Muscle layer of colon (tissue), 2 donors: ENCODE results near the gene PCP2.

Experiments
- H3K27ac ChIP-seq: one replicate; pipeline ENCODE4 v1.7.0; 2013; ENCODE audit warnings: low read depth, mild to moderate bottlenecking, low read length, moderate library complexity
- H3K27me3 ChIP-seq, 2 donors: one replicate each; pipeline ENCODE4 v1.7.0; 2013; ENCODE audit warnings: low read length in 2 of 2, mild to moderate bottlenecking in 2 of 2; ENCODE audit not compliant: insufficient read depth in 2 of 2, control insufficient read depth in 1 of 2
- H3K36me3 ChIP-seq: one replicate; pipeline ENCODE4 v1.7.0; 2013; ENCODE audit warnings: mild to moderate bottlenecking, low read length; ENCODE audit not compliant: insufficient read depth
- H3K4me1 ChIP-seq: one replicate; pipeline ENCODE4 v1.7.0; 2013; ENCODE audit warnings: mild to moderate bottlenecking, low read length; ENCODE audit not compliant: insufficient read depth
- H3K4me3 ChIP-seq, 2 donors: one replicate each; pipeline ENCODE4 v1.7.0; 2013; ENCODE audit warnings: low read length in 2 of 2, low read depth in 1 of 2, mild to moderate bottlenecking in 1 of 2, moderate library complexity in 1 of 2
- H3K9ac ChIP-seq: one replicate; pipeline ENCODE4 v1.7.0; 2013; ENCODE audit warnings: low read length
- H3K9me3 ChIP-seq: one replicate; pipeline ENCODE4 v1.7.0; 2013; ENCODE audit warnings: mild to moderate bottlenecking, low read length
- donor health status: abdominal sarcoma.
- donor health status: Adenocarcinoma of cecum.

PCP2 gene

GRCh38 chr19:7674010-7675005 is 40.8 kb upstream of the PCP2 start:
- Histone ChIP-seq H3K27me3 (peaks cover 0 to 4% of the 10 kb centered on the region in 2 donors), H3K27ac (no peak overlapping the region), H3K36me3 (no peaks in the 10 kb centered on the region), H3K9me3 (no peaks in the 10 kb centered on the region), H3K4me1 (no peaks in the 10 kb centered on the region), H3K9ac (no peak overlapping the region), H3K4me3 (no peak overlapping the region)

DNA sequence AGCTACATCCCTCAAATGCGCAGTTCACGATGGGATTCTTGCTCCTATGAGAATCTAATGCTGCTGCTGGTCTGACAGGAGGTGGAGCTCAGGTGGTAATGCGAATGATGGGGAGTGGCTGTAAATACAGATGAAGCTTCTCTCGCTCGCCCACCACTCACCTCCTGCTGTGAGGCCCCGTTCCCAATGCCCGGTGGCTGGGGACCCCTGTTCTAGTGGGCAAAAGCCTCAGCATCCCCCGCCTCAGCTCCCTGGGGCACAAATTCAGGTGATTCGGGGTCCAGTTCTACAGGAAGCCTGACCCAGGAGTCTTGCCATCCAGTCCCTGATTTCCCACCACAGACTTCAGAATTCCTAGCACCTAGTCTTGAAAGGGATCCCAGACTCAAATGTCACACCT is 39.0 kb upstream of the PCP2 start:
- Histone ChIP-seq H3K27ac (no peak overlapping the region), H3K27me3 (peaks cover 0 to 10% of the 10 kb centered on the region in 2 donors)

DNA sequence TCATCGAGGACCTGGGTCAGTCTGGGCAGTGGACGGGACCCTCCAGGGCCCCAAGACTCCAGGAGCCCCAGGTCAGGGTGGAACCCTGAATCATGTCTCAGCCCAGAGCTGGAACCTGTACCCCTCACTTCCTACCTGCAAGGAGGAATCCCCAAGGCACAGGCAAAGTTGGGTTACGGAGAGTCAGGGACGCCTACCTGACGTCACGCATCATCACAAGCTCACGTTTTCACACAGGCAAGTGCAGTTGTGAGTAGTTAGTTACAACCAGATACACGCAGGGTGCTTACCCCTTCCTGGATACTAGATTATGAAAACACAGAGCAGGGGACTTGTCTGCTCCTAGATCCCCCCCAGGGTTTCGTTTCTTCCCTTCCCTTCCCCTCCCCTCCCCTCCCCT is 37.3 kb upstream of the PCP2 start:
- H3K27ac ChIP-seq = no peak overlapping the region
- no peaks in the 10 kb centered on the region for H3K36me3 ChIP-seq
- peaks cover 0 to 10% of the 10 kb centered on the region in 2 donors for H3K27me3 ChIP-seq
- H3K9ac ChIP-seq = no peak overlapping the region
- H3K4me1 ChIP-seq = no peaks in the 10 kb centered on the region
- no peak overlapping the region for H3K4me3 ChIP-seq
- no peaks in the 10 kb centered on the region for H3K9me3 ChIP-seq

More for the DNA sequence above, 39.0 kb upstream of the PCP2 start:
- no peaks in the 10 kb centered on the region for H3K36me3 ChIP-seq
- H3K9ac ChIP-seq = no peak overlapping the region
- no peaks in the 10 kb centered on the region for H3K9me3 ChIP-seq
- no peaks in the 10 kb centered on the region for H3K4me1 ChIP-seq
- H3K4me3 ChIP-seq = no peak overlapping the region

GRCh38 chr19:7670150-7670783 is 36.7 kb upstream of the PCP2 start:
- H3K27me3 ChIP-seq = peaks cover 0 to 10% of the 10 kb centered on the region in 2 donors
- no peak overlapping the region for H3K4me3 ChIP-seq
- H3K4me1 ChIP-seq = no peaks in the 10 kb centered on the region
- no peak overlapping the region for H3K9ac ChIP-seq
- no peak overlapping the region for H3K27ac ChIP-seq
- no peaks in the 10 kb centered on the region for H3K9me3 ChIP-seq
- H3K36me3 ChIP-seq = no peaks in the 10 kb centered on the region

DNA sequence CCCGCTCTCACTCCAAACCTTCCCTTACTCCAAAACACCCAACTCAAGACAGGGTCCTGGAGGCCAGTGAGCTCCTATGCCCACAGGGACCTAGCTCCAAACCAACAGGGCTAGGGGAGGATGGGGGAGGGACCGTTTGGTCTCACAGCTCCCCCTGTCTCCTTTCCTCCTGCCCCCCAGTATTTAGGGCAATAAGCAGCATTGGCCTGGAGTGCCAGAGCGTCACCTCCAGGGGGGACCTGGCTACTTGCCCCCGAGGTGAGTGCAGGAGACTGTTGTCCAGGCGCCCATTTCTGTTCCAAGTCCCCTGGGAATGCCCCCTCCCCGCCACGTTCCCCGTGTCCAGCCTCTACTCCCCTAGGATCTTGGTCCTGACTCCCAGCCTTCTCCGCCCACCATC is 36.1 kb upstream of the PCP2 start:
- Histone ChIP-seq H3K27ac (no peak overlapping the region), H3K4me3 (no peak overlapping the region), H3K27me3 (peaks cover 0 to 10% of the 10 kb centered on the region in 2 donors), H3K4me1 (no peaks in the 10 kb centered on the region), H3K9me3 (no peaks in the 10 kb centered on the region), H3K9ac (no peak overlapping the region), H3K36me3 (no peaks in the 10 kb centered on the region)

- Histone ChIP-seq H3K4me1 (no peaks in the 10 kb centered on the region), H3K27me3 (peaks cover 0 to 10% of the 10 kb centered on the region in 2 donors), H3K36me3 (no peaks in the 10 kb centered on the region), H3K4me3 (no peak within 1 kb of the TSS), H3K27ac (no peak within 1 kb of the TSS), H3K9me3 (no peaks in the 10 kb centered on the region), H3K9ac (no peak within 1 kb of the TSS)
These were observed 35.3 kb upstream of the PCP2 start, which contains the start of gene RETN for GRCh38 chr19:7668842-7669241. RETN (plus strand) TSS chr19:7669049; CDS start chr19:7669327, 278 bp downstream.

DNA sequence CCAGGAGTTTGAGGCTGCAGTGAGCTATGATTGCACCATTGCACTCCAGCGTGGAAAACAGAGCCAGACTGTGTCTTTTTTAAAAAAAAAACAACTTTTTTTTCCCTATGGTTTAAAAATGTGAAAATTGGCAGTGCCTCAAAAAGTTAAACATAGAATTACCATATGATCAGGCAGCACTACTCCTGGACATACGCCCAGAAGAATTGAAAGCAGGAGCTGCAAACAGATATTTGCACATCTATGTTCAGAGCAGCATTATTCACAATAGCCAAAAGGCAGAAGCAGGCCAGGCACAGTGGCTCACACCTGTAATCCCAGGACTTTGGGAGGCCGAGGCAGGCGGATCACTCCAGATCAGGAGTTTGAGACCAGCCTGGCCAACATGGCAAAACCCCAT is 31.6 kb upstream of the PCP2 start:
- peaks cover 0 to 6% of the 10 kb centered on the region in 2 donors for H3K27me3 ChIP-seq
- no peak overlapping the region for H3K9ac ChIP-seq
- no peak overlapping the region for H3K4me3 ChIP-seq
- H3K27ac ChIP-seq = no peak overlapping the region
- H3K4me1 ChIP-seq = no peaks in the 10 kb centered on the region
- H3K9me3 ChIP-seq = no peaks in the 10 kb centered on the region
- H3K36me3 ChIP-seq = no peaks in the 10 kb centered on the region

DNA sequence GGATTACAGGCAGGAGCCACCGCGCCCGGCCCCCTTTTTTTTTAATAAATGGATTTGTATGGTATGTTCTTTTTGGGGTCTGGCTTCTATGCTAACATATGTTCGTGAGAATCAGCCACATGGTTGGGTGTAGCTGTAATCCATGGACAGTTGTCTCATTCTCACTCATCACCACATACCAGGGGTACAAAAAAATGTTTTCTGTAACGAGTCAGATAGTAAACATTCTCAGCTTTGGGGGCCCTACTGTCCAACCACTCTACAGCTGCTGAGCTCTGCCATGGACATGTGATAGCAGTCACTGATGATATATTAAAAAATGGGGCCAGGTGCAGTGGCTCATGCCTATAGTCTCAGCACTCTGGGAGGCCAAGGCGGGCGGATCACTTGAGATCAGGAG is 30.2 kb upstream of the PCP2 start:
- Histone ChIP-seq H3K9ac (no peak overlapping the region), H3K27me3 (no peaks in the 10 kb centered on the region), H3K9me3 (no peaks in the 10 kb centered on the region), H3K27ac (no peak overlapping the region), H3K4me3 (no peak overlapping the region), H3K36me3 (no peaks in the 10 kb centered on the region), H3K4me1 (no peaks in the 10 kb centered on the region)

DNA sequence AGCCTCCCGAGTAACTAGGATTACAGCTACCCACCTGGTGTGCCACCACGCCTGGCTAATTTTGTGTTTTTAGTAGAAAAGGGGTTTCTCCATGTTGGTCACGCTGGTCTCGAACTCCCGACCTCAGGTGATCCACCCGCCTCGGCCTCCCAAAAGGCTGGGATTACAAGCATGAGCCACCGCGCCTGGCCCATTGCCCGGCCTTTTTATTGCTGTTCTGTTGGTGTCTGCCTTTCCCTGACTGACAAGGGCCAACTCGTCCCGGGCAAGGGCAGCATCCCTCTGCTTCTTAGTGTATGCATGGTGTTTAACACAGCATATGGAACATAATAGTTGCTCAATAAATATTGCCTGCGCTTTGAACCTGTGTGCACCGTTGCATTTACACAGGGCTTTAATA is 29.1 kb upstream of the PCP2 start:
- no peaks in the 10 kb centered on the region for H3K4me1 ChIP-seq
- H3K9me3 ChIP-seq = no peaks in the 10 kb centered on the region
- H3K9ac ChIP-seq = no peak overlapping the region
- no peaks in the 10 kb centered on the region for H3K36me3 ChIP-seq
- no peak overlapping the region for H3K4me3 ChIP-seq
- H3K27me3 ChIP-seq = no peaks in the 10 kb centered on the region
- no peak overlapping the region for H3K27ac ChIP-seq

- H3K4me3 ChIP-seq = no peak overlapping the region
- no peaks in the 10 kb centered on the region for H3K36me3 ChIP-seq
These were observed 28.4 kb upstream of the PCP2 start for GRCh38 chr19:7661744-7662538.

GRCh38 chr19:7658219-7658686 is 24.7 kb upstream of the PCP2 start:
- Histone ChIP-seq H3K4me1 (no peaks in the 10 kb centered on the region), H3K27me3 (no peaks in the 10 kb centered on the region), H3K9ac (no peak overlapping the region), H3K36me3 (no peaks in the 10 kb centered on the region), H3K4me3 (no peak overlapping the region), H3K9me3 (no peaks in the 10 kb centered on the region), H3K27ac (no peak overlapping the region)

More at GRCh38 chr19:7661744-7662538, 28.4 kb upstream of the PCP2 start:
- H3K9ac ChIP-seq = no peak overlapping the region
- H3K27ac ChIP-seq = no peak overlapping the region
- H3K27me3 ChIP-seq = no peaks in the 10 kb centered on the region
- no peaks in the 10 kb centered on the region for H3K4me1 ChIP-seq
- H3K9me3 ChIP-seq = no peaks in the 10 kb centered on the region
